Skeletal muscle tissue (tissue), 4 donors: ENCODE data around the gene TP53. TPM values are rescaled to one million over a fixed set of nuclear protein-coding genes. Genes with fewer than 3 reads are reported as not detected.

Experiments used
- H3K27ac ChIP-seq: one replicate; pipeline ENCODE4 v1.7.0; 2013; ENCODE audit warnings: mild to moderate bottlenecking, low read depth, low read length, inconsistent platforms
- H3K27me3 ChIP-seq, 3 donors: one replicate each; pipeline ENCODE4 v1.7.0; 2013; ENCODE audit warnings: low read length in 3 of 3; ENCODE audit not compliant: control insufficient read depth in 3 of 3, insufficient read depth in 3 of 3
- H3K36me3 ChIP-seq, 3 donors: one replicate each; pipeline ENCODE4 v1.7.0; 2013; ENCODE audit warnings: low read length in 3 of 3; ENCODE audit not compliant: control insufficient read depth in 3 of 3, insufficient read depth in 3 of 3
- H3K4me1 ChIP-seq, 3 donors: one replicate each; pipeline ENCODE4 v1.7.0; 2013; ENCODE audit warnings: low read length in 3 of 3, mild to moderate bottlenecking in 3 of 3; ENCODE audit not compliant: control insufficient read depth in 3 of 3, insufficient read depth in 3 of 3
- H3K4me3 ChIP-seq, 3 donors: one replicate each; pipeline ENCODE4 v1.7.0; 2013; ENCODE audit warnings: low read length in 3 of 3
- H3K9ac ChIP-seq, 3 donors: one replicate each; pipeline ENCODE4 v1.7.0; 2013; ENCODE audit warnings: low read length in 3 of 3, mild to moderate bottlenecking in 3 of 3, moderate library complexity in 2 of 3, low read depth in 1 of 3
- H3K9me3 ChIP-seq, 3 donors: one replicate each; pipeline ENCODE4 v1.7.0; 2013; ENCODE audit warnings: low read length in 3 of 3; ENCODE audit not compliant: control insufficient read depth in 3 of 3
- total RNA-seq: library from RNA; depleted of rRNA; stranded (reverse); fragments of >200 nt; gene quantifications from one replicate; pipeline ENCODE4 v1.2.3, GENCODE V29; 2014
- donor health status: Osteomylitis.

The TP53 gene
- 13.6 TPM for total RNA-seq

DNA sequence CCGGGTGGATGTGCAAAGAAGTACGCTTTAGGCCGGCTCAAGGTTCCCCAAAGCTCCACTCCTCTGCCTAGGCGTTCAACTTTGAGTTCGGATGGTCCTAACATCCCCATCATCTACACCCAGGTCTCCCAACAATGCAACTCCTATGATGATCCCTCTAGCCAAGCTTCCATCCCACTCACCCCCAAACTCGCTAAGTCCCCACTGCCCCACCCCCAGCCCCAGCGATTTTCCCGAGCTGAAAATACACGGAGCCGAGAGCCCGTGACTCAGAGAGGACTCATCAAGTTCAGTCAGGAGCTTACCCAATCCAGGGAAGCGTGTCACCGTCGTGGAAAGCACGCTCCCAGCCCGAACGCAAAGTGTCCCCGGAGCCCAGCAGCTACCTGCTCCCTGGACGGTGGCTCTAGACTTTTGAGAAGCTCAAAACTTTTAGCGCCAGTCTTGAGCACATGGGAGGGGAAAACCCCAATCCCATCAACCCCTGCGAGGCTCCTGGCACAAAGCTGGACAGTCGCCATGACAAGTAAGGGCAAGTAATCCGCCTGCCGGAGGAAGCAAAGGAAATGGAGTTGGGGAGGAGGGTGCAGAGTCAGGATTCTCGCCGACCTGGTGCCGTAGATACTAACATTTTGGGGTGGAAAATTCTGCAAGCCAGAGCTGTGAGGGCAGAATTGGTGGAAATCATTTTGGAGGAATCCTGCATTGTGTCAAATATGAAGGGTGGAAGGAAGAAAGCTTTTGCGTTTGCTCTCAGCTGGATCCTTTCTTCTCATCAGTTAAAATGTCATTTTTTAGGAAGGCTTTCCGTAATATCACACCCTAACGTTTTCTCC lies at the start of gene TP53:
TP53 (minus strand) TSS at position 419 of the 836 bp plus-strand sequence. CDS start 10,896 bp downstream, outside the sequence.
- H3K27ac ChIP-seq = peak within 1 kb of the TSS; percentile 96
- peak within 1 kb of the TSS; percentile 96 to 99 (median 97) for H3K9ac ChIP-seq
- peak within 1 kb of the TSS; percentile 95 to 100 (median 97) for H3K4me3 ChIP-seq
- no peaks in the 10 kb centered on the region for H3K27me3 ChIP-seq
- H3K36me3 ChIP-seq = peaks cover 0 to 7% (median 0%) of the 10 kb centered on the region in 3 donors
- H3K9me3 ChIP-seq = no peaks in the 10 kb centered on the region
- H3K4me1 ChIP-seq = peaks cover 26 to 39% (median 31%) of the 10 kb centered on the region in 3 donors

DNA sequence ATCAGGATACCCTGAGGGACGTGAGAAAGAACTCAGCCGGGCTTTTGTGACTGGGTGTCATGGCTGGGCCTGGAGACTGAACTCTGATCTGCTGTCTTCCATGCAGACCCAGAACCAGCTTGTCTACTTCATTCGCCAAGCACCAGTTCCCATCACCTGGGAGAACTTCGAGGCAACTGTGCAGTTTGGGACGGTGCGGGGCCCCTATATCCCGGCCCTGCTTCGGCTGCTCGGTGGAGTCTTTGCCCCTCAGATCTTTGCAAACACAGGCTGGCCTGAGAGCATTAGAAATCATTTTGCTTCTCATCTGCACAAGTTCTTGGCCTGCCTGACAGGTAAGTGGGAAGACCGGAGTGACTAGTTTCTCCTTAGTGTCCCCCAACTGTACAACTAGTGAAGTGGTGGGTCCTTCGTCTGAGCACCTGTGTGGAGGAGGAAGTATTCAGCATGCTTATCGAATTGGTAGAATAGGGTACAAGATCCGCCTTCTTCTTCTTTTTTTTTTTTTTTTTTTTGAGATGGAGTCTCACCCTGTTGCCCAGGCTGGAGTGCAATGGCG lies 45.8 kb upstream of the TP53 start:
- H3K4me1 ChIP-seq = no peaks in the 10 kb centered on the region
- H3K9ac ChIP-seq = no peak overlapping the region
- H3K9me3 ChIP-seq = no peaks in the 10 kb centered on the region
- H3K27ac ChIP-seq = no peak overlapping the region
- H3K27me3 ChIP-seq = peaks cover 8 to 17% (median 14%) of the 10 kb centered on the region in 3 donors
- H3K4me3 ChIP-seq = no peak overlapping the region
- H3K36me3 ChIP-seq = no peaks in the 10 kb centered on the region

DNA sequence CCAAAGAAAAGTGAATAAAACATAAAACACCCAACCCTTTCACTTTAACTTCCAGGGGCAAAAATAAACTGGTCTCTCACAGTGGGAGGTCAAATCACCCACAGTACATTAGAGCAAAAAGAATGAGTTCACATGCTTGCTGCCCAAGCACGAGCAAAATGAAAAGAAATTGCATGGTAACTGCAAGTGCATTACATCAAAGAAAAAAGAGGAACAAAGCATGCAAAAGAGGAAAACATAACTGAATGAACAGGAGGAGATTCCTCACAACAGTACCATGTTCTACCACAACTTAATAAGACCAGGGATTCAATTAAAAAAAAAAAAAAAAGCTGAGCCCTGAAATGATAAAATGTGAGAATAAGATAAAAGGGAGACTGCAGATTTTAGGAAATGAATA lies 42.5 kb upstream of the TP53 start:
- Histone ChIP-seq H3K27ac (no peak overlapping the region), H3K4me3 (no peak overlapping the region), H3K9ac (no peak overlapping the region), H3K9me3 (no peaks in the 10 kb centered on the region), H3K27me3 (peaks cover 5 to 10% (median 9%) of the 10 kb centered on the region in 3 donors), H3K4me1 (no peaks in the 10 kb centered on the region), H3K36me3 (no peaks in the 10 kb centered on the region)

DNA sequence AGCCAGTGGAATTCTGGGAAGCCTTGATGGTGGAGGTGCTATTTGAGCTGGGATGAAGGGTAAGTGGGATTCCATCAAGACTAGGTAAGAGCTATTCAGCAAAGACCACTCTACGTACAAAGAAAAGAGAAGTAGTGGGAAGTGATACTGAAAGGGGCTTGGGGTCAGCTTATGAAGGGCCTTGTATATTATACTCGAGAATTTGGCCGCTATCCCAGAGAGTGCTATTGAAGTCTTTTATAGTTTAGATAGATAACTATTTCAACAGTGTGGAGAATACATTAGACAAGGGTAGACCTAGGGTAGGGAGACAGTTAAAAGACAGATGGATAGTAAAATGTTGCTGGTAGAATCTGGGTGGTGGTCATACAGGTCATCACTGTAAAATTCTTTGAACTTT lies 40.6 kb upstream of the TP53 start:
- Histone ChIP-seq H3K9me3 (no peaks in the 10 kb centered on the region), H3K27me3 (peaks cover 6 to 20% (median 12%) of the 10 kb centered on the region in 3 donors), H3K9ac (no peak overlapping the region), H3K4me1 (no peaks in the 10 kb centered on the region), H3K27ac (no peak overlapping the region), H3K4me3 (no peak overlapping the region), H3K36me3 (no peaks in the 10 kb centered on the region)

DNA sequence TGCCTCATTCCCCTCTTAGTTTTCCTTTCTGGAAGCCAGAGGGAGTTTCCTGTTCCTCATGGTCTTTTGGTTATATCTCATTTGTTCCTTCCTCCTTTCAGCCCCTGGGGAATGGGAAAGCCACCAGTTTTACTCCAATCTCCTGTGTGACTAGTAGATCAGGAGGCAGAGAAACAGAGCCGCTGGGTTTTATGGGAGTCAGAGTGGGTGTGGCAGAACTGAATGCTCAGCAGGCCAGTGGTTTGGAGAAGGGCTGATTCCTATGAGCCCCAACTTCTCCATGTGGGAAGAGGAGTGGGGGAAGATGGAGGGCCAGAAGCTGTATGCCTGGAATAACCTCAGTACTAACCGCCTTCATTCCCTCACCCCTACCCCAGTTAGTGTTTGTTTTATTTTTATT lies 34.3 kb upstream of the TP53 start:
- no peak overlapping the region for H3K27ac ChIP-seq
- no peak overlapping the region for H3K9ac ChIP-seq
- H3K27me3 ChIP-seq = peaks cover 25 to 44% (median 35%) of the 10 kb centered on the region in 3 donors
- no peak overlapping the region for H3K4me3 ChIP-seq
- no peaks in the 10 kb centered on the region for H3K36me3 ChIP-seq
- H3K9me3 ChIP-seq = no peaks in the 10 kb centered on the region
- H3K4me1 ChIP-seq = peaks cover 4 to 8% (median 6%) of the 10 kb centered on the region in 3 donors

DNA sequence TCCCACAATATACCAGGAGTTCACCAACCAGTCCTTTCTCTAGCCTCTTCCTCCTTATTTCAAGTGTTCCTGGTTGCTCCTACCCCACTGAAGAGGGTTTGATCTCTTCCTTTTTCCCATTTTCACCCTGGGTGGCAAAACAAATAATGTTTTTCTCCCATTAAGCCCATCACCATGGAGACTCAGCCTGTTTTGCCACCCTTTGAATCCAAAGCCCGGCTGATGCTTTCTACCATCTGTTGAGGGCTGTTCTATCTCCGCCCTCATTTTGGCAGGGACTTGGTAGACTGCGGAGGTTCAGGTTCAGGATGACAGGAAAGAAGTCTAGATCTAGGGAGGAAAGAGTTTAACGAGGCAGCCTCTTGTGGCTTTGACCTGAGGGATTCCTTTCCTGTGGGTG lies 32.8 kb upstream of the TP53 start:
- no peak overlapping the region for H3K9ac ChIP-seq
- H3K36me3 ChIP-seq = no peaks in the 10 kb centered on the region
- H3K4me3 ChIP-seq = no peak overlapping the region
- peaks cover 40 to 59% (median 47%) of the 10 kb centered on the region in 3 donors for H3K27me3 ChIP-seq
- peaks cover 7 to 11% (median 8%) of the 10 kb centered on the region in 3 donors for H3K4me1 ChIP-seq
- H3K9me3 ChIP-seq = no peaks in the 10 kb centered on the region
- H3K27ac ChIP-seq = no peak overlapping the region

DNA sequence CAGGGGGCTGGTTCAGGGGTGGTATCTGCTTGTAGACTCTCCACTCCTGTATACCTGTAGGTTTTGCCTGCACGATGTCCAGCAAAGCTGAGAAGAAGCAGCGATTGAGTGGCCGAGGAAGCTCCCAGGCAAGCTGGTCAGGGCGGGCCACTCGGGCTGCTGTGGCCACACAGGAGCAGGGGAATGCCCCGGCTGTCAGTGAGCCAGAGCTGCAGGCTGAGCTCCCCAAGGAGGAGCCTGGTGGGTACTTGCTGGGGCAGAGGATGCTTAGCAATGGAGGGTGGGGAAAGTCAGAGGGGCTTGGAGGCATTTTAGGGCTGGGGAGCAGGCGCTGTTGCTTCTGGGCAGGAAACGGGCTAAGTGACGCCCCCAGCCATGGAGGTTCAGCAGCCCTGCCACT lies 32.4 kb upstream of the TP53 start:
- no peak overlapping the region for H3K9ac ChIP-seq
- H3K36me3 ChIP-seq = no peaks in the 10 kb centered on the region
- peaks cover 7 to 11% (median 8%) of the 10 kb centered on the region in 3 donors for H3K4me1 ChIP-seq
- no peak overlapping the region for H3K4me3 ChIP-seq
- no peak overlapping the region for H3K27ac ChIP-seq
- H3K9me3 ChIP-seq = no peaks in the 10 kb centered on the region
- H3K27me3 ChIP-seq = peaks cover 43 to 63% (median 48%) of the 10 kb centered on the region in 3 donors

DNA sequence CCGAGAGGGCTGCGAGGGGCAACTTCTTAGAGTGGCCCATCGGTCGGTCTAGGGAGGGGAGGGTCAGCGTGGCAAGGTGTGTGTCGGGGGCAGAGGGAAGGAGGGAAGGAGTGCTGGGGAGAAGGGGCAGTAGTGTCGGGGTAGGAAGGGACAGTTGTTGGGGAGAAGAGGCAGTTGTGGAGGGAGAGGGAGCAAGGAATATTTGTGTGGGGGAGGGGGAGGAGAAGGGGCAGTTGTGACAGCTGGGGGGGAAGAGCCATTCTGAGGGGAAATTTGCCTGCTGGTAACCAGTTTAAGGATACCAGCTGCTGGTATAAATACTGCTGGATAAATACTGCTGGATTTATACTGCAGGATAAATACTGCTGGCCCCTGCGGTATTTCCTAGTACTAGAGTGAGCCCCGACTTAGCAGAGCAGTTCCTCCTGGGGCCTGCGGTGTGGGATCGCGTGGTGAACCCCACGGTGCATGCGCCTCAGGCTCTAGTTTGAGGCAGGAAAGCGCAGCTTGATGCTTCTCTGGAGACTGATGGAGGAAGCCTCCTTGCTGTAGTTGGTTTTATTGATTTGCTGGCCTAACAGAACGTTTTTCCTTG lies 30.6 kb upstream of the TP53 start:
- H3K27ac ChIP-seq = no peak overlapping the region
- H3K9me3 ChIP-seq = no peaks in the 10 kb centered on the region
- H3K27me3 ChIP-seq = peaks cover 49 to 73% (median 50%) of the 10 kb centered on the region in 3 donors
- no peaks in the 10 kb centered on the region for H3K36me3 ChIP-seq
- H3K9ac ChIP-seq = peak overlapping the region in 1 of 3 donors; percentile 66
- peak overlapping the region; percentile 51 to 63 (median 60) for H3K4me3 ChIP-seq
- peaks cover 7 to 11% (median 8%) of the 10 kb centered on the region in 3 donors for H3K4me1 ChIP-seq

DNA sequence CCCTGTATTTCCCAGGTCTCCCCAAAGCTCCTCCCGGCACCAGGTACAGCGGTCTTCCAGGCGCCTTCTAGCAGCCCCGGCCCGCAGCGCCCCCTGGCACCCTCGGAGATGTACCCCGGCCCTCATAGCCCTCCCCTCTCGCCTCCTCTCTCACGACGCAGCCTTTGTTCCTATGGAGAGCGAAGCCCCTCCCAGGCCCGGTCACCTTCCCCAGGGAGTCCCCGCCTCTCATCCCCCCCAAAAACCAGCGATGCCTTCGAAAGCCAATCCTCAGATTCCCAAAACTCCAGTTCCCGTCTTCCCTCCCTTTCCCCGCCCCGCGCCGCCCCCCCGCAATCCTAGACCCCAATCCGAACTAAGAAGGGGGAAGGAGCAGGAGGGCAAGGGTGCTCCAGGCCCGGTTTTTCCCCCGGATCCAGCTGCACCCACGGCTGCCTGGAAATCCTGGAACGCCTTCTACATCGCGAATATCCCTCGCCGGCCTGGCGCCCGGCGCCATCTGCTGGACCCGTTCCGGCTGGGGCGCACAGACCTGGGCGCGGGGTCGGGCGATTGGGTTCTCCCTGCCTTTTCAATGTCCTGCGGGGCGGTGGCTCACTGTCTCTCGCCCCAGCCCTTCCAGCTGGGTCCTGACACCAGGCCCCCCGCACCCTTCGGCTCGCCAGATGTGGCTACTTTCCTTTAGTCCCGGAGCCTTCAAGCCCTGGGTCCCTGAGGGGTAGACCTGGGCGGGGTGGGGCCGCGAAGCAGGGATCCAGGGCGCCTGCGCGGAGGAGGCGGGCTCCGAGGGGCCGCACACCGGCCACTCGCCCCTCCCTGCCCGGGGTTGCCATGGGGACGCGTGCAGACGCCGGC lies 29.8 kb upstream of the TP53 start, which contains the start of gene DNAH2:
DNAH2 (plus strand) TSS at position 844 of the 855 bp plus-strand sequence. CDS start 1,991 bp downstream, outside the sequence.
- Histone ChIP-seq H3K36me3 (no peaks in the 10 kb centered on the region), H3K9me3 (no peaks in the 10 kb centered on the region), H3K4me3 (peak within 1 kb of the TSS; percentile 51 to 63 (median 60)), H3K27ac (no peak within 1 kb of the TSS), H3K4me1 (peaks cover 7 to 11% (median 8%) of the 10 kb centered on the region in 3 donors), H3K9ac (peak within 1 kb of the TSS; percentile 23 to 66 (median 43)), H3K27me3 (peaks cover 52 to 74% (median 57%) of the 10 kb centered on the region in 3 donors)
